BJ (cell line): ENCODE data around the gene MRLN. TPM values are rescaled to one million over a fixed set of nuclear protein-coding genes. Genes with fewer than 3 reads are reported as not detected.

Experiments used
- CTCF ChIA-PET: fragments of 350-600 bp; formaldehyde crosslinking; extraction: SDS; loops from one replicate; lab custom pipeline; 2021; ENCODE audit warnings: antibody characterized with exemption, inconsistent platforms; lab: Yijun Ruan, JAX
- POLR2A ChIA-PET: fragments of 300-600 bp; sonication (Branson Sonifier 250); formaldehyde crosslinking; extraction: SDS; loops from one replicate; lab custom pipeline; 2021; ENCODE audit warnings: antibody characterized with exemption; lab: Charles Lee
- DNase-seq: peaks from one replicate; pipeline ENCODE4 v3.0.0-alpha.2; 2011; ENCODE audit warnings: low read depth
- H3K27me3 ChIP-seq: 2 replicates; pipeline ENCODE4 v1.6.0; 2011; ENCODE audit warnings: low read length; ENCODE audit not compliant: control insufficient read depth, insufficient read depth
- H3K36me3 ChIP-seq: 2 replicates; pipeline ENCODE4 v1.5.1; 2011; ENCODE audit warnings: low read length; ENCODE audit not compliant: control insufficient read depth, insufficient read depth
- H3K4me3 ChIP-seq: 2 replicates; pipeline ENCODE4 v1.5.1; 2011; ENCODE audit warnings: low read depth, mild to moderate bottlenecking, control low read depth, low read length
- polyA plus RNA-seq: library from polyadenylated mRNA; depleted of rRNA; stranded (reverse); fragments of >200 nt; gene quantifications from 2 replicates; pipeline ENCODE4 v1.2.3, GENCODE V29; 2011
- TF ChIP-seq, protein P1 (sequence below): IDR thresholded peaks from 2 replicates; pipeline ENCODE4 v1.5.1; 2011; ENCODE audit warnings: low read depth, mild to moderate bottlenecking, control low read depth, inconsistent platforms, low read length, moderate library complexity; ENCODE audit not compliant: insufficient read depth

MRLN gene
- polyA plus RNA-seq, 1 experiment, result not detected

DNA sequence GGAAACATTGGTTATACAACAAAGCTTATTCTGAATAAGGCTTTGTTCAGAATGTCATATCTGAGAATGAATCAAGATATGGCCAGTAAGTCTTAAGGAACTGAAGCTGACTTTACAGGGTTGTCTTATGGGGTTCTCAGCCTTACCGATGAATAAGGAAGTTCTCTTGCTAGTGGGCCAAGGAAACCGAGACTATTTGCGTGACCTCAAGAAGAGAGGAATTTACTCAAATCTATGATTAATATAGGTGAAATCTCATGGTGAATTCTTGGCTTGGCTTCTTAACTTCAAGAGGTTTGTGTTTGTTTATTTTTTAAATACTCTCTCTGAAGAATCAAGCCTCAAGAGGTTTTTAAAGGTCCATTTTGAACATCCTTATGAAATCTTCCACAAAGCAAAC, 4.7 kb upstream of the MRLN start:
- H3K36me3 ChIP-seq, result no peaks in the 10 kb centered on the region
- CTCF ChIA-PET, result no interaction called here
- TF ChIP-seq, protein P1, sequence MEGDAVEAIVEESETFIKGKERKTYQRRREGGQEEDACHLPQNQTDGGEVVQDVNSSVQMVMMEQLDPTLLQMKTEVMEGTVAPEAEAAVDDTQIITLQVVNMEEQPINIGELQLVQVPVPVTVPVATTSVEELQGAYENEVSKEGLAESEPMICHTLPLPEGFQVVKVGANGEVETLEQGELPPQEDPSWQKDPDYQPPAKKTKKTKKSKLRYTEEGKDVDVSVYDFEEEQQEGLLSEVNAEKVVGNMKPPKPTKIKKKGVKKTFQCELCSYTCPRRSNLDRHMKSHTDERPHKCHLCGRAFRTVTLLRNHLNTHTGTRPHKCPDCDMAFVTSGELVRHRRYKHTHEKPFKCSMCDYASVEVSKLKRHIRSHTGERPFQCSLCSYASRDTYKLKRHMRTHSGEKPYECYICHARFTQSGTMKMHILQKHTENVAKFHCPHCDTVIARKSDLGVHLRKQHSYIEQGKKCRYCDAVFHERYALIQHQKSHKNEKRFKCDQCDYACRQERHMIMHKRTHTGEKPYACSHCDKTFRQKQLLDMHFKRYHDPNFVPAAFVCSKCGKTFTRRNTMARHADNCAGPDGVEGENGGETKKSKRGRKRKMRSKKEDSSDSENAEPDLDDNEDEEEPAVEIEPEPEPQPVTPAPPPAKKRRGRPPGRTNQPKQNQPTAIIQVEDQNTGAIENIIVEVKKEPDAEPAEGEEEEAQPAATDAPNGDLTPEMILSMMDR, result no peak
- no peak for DNase-seq
- POLR2A ChIA-PET, result no interaction called here
- H3K27me3 ChIP-seq, result no peaks in the 10 kb centered on the region
- H3K4me3 ChIP-seq, result no peak overlapping the region

DNA sequence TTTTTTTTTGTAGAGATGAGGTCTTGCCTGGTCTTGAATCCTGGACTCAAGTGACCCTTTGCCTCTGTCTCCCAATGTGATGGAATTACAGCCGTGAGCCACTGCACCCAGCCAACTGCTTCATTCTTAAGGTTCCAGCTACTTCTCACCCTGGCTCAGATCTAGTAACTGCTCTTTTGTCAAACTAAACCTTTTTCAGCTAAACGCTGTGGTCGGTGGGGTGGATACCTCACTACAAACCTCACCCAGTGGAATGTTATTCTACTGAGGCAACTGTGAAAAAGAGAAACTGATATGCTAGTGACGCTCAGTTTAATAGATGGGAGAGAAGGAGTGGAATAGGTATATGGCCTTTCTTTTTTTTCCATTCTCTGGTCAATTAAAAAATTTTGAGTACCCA, 1.7 kb upstream of the MRLN start:
- ChIA-PET POLR2A (interaction anchor here (0.5 kb wide), 1 partner anchor 81 kb away, joined by 4 read pairs; no protein-coding TSS in a partner anchor), CTCF (no interaction called here)
- no peaks in the 10 kb centered on the region for H3K36me3 ChIP-seq
- no peak overlapping the region for H3K4me3 ChIP-seq
- no peak for DNase-seq
- H3K27me3 ChIP-seq, result no peaks in the 10 kb centered on the region; the same call in 1 of the 2 replicates
- TF ChIP-seq, protein P1, result no peak

DNA sequence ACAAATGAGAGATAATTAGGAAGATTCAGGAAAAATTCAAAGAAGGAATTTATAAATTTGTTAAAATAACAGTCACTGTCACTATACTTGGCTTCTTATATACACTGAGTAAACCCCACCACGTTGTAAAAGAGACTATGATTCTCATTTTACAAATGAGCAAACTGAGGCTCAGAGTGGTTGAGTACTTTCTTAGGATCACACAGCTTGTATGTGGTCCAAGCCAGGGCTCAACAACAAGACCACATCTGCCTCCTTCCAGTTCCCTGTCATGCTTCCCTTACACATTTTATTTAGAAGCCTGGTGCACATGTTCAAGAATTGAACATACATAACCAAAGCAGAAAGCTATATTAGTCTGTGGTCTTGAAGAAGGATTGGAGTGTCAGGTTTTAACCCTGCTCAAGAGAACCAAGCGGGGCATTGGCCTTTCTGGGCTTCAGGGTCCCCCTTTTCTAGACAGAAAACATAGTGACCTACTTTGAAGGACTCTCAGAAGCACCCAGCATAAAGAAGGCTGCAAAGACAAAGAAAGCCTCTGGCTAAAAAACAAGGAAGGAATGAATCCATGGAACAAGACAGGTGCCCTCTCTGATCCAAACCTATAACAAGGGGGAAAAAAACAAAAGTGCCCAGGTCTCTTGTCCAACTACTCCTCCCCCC, 846 bp downstream of the MRLN start:
- TF ChIP-seq, protein P1, result no peak
- ChIA-PET CTCF (no interaction called here), POLR2A (no interaction called here)
- no peaks in the 10 kb centered on the region; the same call in 1 of the 2 replicates for H3K27me3 ChIP-seq
- H3K4me3 ChIP-seq, result no peak overlapping the region
- no peak for DNase-seq
- H3K36me3 ChIP-seq, result no peaks in the 10 kb centered on the region

DNA sequence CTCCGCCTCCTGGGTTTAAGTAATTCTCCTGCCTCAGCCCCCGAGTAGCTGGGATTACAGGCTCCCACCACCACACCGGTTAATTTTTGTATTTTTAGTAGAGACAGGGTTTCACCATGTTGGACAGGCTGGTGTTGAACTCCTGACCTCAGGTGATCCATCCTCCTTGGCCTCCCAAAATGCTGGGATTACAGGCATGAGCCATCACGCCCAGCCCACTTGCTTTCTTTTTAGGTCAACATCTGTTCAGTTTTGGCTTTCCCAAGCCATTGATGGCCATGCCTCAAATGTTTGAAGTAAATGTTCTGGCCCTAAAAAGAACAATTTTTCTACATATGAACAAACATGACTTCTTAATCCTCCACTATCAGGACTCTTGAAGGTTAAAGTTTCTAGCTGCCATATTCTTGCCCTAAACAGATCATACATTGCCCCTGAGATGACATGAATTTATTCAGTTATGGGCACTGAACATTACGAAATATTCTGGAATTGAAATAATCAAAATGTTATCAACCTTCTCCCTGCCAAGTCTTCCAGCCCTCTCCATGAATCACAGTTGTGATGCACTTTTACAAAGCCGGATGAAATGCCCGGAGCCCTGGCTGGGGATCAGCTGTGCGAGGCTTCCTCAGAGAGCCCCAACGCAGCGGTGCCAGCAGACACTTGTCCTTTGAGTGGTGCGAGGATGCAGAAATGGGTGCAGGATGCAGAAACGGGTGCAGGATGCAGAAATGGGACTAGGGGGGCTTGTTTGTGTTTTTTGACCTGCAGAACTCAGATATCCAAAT, 2.9 kb downstream of the MRLN start:
- DNase-seq, result no peak
- no peaks in the 10 kb centered on the region; the same call in 1 of the 2 replicates for H3K27me3 ChIP-seq

DNA sequence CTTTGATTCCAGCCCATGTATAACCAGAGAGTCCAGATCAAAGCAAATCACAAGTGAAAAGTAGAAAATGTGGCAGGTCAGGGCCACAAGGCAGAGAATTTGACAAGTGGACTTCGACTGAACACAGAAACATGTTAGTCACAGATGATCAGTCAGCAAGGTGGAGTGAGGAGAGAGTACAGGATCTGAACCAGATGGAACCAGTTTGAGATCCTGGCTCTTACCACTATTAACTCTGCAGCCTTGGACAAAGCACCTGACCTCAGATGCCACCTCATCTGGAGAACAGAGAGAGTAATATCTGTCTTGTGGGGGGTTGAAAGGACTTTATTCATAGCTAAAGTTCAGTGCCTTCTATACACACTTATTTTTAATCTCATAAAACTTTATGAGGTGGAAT, 4.4 kb downstream of the MRLN start:
- Histone ChIP-seq H3K4me3 (no peak overlapping the region), H3K36me3 (no peaks in the 10 kb centered on the region), H3K27me3 (no peaks in the 10 kb centered on the region; the same call in 1 of the 2 replicates)
- CTCF ChIA-PET, result no interaction called here
- no peak for DNase-seq
- POLR2A ChIA-PET, result no interaction called here
- TF ChIP-seq, protein P1, result no peak

More for the DNA sequence above, 2.9 kb downstream of the MRLN start:
- TF ChIP-seq, protein P1, result no peak
- no peaks in the 10 kb centered on the region for H3K36me3 ChIP-seq
- CTCF ChIA-PET, result interaction anchor here (0.6 kb wide), 1 partner anchor 8 kb away, joined by 3 read pairs; no protein-coding TSS in a partner anchor
- POLR2A ChIA-PET, result no interaction called here
- no peak overlapping the region for H3K4me3 ChIP-seq
